DMS79 (cell line): ENCODE data around the gene TXNIP.

Experiments used
- DNase-seq: peaks from one replicate; lab custom pipeline; 2025; lab: John Stamatoyannopoulos, UW

The TXNIP gene

DNA sequence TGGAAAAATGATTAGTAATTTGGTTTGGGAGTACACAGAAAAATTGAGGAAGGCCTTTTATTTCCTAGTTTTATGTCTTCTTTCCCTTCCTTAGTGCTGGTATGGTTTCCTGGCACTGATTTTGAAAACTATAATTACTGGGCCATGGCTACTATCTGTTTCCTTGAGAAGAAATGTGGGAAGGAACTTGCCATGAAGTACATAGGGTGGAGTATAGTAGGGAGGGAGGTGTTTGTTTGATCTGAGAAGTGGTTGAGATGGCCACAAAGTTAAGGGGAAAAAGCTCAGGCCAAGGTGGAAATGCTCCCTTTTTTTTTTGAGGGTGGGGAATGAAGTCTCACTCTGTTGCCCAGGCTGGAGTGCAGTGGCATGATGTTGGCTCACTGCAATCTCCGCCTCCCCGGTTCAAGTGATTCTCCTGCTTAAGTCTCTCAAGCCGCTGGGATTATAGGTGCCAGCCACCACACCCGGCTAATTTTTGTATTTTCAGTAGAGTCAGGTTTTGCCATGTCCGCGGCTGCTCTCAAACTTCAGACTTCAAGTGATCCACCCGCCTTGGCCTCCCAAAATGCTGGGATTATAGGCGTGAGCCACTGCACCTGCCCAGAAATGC lies 13.9 kb upstream of the TXNIP start:
- DNase-seq: no peak

DNA sequence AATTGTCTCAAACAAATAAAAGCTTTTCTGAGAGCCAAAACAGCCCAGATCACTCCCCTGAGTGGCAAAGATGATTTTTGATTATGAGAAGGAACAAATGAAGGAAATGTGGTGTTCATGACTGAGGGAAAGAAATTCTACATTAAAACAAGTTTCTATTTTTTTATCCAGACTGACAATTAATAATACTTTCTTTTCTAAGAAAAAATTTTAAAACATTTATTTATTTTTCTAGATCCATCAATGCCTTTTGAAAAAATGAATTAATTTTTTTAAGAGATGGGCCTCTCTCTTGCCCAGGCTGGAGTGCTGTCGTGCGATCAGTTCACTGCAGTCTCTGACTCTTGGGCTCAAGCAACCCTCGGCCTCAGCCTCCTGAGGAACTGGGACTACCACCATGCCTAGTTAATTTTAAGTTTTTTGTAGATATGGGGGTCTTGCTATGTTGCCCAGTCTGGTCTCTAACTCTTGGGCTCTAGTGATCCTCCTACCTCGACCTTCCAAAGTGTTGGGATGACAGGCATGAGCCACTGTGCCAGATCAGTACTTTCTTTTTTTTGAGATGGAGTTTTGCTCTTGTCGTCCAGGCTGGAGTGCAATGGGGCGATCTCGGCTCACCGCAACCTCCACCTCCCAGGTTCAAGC lies 11.2 kb upstream of the TXNIP start:
- DNase-seq: no peak

DNA sequence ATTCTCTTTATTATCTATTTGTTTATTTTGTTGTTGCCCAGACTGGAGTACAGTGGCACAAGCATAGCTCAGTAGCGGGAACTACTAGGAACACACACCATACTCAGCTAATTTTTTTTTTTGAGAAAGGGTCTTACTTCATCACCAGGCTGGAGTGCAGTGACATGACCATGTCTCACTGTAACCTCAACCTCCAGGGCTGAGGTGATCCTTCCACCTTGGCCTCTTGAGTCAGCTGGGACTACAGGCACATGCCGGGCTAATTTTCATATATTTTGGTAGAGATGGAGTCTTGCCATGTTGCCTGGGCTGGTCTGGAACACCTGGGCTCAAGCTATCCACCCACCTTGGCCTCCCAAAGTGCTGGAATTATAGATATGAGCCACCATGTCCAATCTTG lies 5.3 kb upstream of the TXNIP start:
- no peak for DNase-seq

DNA sequence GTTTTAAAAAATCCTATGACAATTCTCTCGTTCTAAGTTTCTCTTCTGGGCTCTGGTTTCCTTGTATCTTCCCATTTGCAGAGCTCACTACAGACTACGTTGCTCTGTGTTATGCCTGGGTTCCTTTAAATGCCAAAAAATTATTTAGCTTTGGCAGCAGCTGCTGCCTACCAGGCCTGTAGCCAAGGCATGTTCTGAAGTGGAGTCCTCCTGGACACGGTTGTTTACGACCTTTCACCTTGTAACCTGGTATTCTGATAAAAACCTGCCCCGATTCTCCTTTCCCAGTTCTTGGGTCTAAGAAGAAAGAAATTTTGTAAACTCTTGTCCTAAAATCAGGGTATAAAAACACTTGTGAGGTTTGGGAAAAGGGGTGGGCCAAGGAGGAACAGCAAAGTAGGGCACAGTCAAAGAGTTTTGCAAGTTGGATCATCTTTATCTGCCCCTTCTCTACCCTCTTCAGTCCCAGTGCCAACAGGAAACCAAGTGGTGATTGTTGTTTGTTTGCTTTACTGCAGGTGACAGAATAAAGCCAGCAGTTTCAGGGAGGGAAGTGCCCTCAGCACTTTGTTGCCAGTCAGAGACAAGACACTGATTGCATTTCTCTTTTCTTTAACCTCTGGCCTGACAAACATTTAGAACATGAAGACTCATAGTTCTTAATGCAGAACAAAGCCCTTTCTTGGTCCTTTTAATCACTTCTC lies 3.1 kb upstream of the TXNIP start:
- peak; percentile 81 for DNase-seq

DNA sequence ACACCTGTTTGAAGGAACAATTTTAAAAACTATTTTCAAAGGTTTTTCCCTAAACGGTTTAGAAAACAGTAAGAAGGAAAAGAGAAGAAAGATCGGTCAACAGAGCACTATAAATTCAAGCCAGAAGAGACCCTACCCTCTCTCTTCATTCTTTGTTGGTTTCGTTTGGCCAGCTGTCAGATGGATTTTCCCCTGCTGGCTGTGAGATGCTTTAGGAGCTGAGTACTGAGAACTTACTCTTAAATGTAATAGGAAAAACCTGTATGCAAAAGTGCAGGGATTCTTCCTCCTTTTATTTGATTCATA lies 1.3 kb upstream of the TXNIP start:
- no peak for DNase-seq

DNA sequence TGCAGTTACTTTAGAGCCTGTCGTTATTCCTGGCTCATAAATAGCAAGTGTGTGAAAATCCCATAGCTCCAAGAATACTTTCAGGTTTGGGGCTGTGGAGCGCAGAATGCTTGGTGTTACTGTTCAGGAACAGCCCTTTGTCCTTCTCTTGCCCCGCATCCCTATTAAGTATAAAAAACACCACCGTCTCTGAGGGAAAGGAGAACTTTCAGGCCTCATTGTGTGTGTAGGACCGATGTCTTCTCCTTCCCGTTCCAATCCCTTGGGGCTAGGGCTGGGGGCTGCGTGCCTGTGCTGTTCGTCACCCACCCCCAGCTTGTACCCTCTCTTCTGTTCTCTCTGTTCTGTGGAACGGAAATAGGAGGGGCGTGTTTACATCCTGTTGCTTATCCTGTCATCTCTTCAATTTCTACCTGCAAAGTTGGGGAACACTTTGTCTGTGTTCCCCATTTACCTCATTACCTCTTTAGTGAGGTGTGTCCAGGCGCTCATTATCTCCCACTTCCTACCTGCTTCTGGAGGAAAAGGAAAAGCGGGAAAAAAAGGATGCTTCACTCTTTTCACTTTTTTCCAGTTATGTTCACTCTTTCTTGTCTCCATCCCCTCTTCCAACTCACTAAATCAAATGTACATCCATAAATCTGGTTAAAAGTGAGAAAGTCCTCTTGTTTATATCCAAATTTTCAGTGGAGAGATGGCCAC lies 788 bp upstream of the TXNIP start:
- DNase-seq: no peak

DNA sequence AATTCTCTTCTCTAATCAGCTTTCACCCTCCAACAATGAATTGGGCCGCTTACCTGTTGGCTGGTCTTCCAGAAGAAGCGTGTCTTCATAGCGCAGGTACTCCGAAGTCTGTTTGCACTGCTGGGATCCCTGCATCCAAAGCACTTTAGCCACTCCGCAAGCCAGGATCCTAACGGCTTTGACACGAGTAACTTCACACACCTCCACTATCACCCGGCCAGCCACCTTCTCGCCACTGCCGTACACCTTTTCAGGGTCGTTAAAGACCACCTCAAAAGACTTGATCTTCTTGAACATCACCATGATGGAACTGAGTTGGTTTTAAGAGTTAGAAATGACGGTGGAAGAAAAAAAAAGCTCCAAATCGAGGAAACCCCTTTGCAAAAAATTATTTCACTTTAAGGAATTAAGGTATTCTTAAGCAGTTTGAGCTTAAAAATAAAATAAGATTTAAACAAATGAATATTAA lies 381 bp downstream of the TXNIP start:
- DNase-seq: no peak

DNA sequence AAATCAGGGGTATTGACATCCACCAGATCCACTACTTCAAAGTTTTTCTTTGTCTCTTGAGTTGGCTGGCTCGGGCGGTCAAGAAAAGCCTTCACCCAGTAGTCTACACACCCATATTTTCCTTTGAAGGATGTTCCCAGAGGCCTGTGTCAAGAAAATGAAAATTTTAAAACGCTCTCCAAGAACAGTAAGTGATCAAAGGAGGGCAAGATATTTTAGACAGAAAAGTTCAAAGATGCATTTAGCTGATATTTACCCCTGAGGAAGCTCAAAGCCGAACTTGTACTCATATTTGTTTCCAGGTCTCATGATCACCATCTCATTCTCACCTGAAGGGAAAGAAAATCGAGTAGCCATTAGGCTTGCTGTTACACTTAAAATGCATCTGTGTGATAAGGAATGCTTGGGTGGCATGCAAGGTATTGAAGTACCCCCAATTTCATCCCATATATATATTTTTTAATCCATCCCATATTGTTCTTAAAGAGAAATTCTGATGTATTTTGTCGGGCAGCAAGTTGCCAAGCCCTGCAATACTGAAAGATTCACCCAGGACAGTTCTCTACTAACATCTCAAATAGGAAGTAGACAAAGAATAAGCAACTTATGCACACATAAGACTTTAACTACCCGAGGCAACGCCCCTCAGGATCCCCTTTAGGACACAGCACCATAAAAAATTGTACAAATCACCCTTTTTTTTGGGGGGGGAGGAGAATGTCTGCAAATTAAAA lies 1.1 kb downstream of the TXNIP start:
- no peak for DNase-seq

DNA sequence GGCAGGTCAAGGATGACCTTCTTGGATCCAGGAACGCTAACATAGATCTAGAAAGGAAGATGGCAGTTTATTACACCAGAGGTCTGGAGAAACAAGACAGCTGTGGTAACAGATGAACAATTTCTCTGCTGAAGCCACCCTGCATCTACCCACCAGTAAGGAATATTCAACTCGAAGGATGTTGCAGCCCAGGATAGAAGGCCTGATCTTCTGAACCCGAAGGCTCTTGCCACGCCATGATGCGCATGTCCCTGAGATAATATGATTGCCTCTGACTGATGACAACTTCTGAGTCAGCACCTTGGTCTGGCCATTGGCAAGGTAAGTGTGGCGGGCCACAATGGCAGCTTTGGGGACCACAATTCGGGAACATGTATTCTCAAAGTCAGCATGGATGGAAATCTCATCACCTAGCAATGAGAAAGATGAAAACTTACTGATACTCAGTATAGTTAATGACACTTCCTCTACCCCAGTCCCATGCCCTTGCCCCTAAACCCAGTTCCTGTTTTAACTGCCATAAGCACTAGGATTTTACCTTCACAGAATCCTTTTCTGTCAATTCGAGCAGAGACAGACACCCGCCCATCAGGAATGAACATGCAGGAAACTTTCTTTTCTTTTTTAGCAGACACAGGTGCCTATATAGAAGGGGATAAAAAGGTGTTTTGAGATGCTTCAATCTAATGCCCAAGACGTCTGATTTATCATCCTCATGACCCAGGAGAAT lies 1.8 kb downstream of the TXNIP start:
- no peak for DNase-seq

DNA sequence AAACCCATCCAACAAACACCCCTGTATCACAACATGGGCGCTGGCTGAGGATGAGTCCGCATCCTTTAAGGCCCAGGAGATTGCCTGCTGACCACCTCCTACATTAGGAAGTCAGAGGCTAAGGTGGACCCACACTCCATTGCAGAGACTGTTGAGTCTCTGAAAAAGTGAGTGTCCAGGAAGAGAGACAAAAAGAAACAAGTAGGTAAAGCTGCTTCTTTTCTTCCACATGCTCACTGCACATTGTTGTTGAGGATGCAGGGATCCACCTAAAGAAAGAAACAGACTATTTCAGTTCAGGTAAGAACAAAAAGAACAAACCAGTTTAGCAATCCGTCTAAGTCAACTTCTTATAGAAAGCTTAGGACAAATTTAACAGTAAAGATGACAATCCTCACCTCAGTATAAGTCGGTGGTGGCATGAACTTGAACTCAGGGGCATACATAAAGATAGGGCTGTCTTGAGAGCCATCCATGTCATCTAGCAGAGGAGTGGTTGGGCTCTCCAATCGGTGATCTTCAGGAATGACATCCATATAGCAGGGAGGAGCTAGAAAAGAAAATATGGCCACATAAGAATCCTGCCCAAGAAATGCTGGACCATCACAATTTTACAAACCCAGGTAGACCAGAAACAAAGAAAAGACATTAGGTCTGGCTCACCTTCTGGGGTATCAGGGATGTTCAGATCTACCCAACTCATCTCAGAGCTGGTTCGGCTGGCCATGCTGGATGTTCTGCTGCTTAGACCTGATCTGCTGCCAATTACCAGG lies 2.6 kb downstream of the TXNIP start:
- no peak for DNase-seq

DNA sequence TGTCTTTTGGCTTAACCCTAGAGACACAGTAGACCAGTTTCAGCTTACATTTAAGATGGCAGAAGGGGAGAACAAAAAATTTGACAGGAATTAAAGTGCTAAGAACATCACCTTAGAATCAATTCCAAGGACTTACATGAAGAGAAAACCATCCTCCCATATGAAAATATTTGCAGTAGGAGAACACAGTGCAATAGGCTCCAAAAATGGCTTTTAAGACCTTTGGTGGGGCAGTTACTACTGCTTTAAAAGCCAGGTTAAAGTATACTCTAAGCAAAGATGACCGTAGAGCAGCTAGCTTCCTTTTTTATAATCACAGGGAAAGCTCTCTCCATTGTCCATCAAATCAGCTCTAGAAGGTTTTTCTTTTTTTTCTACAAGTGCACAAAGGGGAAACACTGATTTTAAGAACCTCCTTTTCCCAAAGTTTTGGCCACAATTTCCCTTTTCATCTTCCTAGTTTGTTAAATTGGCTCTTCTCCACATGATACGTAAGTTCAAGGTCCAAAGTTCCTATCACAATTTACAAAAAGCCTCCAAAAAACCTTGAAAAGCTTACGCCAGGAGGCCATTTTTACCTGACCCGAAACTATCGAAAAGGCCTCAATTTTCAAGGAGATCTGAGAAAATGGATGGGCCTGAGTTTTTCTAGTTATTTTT lies 3.3 kb downstream of the TXNIP start:
- no peak for DNase-seq

DNA sequence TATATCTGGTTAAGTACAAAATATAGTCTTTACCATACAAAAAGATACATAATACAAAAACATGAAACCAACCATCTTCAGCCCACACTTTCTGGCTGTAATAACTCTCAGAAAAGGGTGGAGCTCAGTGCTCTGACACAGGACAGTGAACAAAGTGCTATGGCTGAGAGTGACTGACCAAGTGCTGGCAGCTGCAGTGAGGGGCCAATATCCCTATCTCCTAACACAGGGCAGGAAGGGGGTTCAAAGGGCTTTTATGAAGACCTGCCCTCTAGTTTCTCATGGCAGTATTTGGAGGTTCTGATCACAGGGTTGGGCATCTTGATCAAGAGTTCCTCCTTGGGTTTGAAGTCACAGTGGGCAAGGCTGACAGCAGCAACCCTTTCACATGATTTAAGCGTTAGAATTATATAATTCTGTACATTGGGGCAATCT lies 3.9 kb downstream of the TXNIP start:
- no peak for DNase-seq

DNA sequence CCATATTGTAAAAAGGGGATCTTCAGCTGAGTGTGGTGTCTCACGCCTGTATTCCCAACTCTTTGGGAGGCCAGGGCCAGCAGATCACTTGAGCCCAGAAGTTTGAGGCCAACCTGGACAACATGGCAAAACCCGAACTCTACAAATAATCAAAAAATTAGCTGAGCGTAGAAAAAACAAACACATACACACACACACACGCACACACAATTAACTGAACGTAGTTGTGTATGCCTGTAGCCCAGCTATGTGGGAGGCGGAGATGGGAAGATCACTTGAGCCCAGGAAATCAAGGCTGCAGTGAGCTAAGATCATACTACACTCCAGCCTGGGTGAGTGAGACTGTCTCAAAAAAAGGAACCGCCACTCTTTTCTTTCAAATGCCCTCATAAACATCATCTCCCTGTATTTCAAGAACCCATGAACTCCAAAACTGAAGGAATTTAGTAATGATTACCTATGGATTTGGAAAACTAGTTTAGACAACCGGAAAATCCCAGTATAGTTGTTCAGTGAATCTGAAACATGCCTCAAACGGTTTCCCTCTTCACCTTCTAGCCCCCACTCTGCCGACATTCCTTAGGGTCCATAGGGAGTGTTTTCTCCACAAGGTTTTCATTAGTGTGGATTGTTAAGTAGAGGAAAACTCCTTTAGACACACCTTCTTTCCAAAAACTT lies 4.5 kb downstream of the TXNIP start:
- DNase-seq: no peak

DNA sequence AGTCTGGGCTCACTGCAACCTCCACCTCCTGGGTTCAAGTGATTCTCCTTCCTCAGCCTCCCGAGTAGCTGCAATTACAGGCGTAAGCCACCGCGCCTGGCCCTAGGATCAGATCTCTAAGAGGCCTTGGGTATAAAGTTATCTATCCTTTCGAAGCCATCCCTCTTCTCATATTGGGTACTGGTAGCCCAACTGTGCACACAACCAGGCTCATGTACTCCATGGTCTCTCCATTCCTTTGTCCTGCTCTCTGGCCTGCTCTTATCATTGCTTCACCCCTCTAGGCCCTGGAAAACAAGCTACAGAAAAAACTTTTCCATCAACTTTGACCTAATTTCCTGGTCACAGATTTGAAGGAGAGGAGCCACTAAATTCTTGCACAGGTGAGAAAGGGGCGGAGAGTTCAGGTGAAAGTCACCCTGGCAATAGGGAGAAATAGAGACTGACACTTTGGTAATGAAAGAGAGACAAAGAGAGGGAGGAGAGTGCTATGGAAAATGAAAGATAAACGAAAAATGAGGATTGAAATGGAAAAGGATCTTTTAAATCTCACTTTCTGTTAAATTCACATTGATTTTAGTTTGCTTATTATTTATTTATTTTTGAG lies 6.0 kb downstream of the TXNIP start:
- DNase-seq: no peak

DNA sequence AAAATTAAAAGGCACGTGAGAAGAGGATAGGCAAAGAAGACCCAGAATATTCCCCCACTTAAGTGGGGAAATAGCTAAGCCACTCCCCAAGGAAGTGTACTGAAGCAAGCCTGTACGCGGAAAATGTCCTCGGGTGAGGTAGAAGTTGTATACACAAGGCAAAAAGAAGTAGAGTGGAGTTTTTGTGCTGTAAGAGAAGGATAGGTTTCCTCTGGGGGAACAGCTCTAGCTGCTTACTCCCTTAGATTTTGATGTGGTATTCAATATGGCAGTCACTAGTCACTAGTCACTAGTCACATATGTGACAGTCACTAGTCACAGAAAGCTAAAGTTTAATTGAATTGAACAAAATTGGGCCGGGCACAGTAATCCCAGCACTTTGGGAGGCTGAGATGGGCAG lies 7.6 kb downstream of the TXNIP start:
- DNase-seq: no peak

DNA sequence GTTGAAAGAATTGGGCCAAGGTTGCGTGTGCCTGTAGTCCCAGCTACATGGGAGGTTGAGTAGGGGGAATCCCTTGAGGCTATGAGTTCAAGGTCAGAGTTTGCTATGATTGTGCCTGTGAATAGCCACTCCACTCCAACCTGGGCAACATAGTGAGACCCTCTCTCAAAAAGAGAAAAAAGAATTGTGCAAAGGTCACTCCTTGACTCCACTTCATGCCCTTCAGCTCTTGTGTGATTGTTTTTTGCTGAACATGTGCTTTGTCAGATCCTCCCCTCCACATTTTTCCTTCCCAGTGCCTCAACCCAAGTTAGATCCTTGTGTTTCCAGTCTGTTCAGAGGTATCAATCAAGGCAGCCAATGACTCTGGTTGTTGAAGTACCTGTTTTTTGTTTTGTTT lies 8.5 kb downstream of the TXNIP start:
- DNase-seq: no peak

DNA sequence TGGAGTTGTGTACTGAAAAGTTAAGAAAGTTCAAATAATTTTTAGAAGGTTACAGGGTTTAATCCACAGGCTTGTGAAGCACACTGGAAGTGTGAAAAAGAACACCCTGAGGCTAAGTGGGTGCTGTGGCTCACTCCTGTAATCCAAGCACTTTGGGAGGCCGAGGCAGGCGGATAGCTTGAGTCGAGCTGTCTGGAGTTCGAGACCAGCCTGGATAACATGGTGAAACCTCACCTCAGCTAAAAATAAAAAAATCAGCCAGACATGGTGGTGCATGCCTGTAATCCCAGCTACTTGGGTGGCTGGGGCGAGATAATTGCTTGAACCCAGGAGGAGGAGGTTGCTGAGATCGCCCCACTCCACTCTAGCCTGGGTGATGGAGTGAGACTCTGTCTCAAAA lies 9.8 kb downstream of the TXNIP start:
- DNase-seq: no peak

DNA sequence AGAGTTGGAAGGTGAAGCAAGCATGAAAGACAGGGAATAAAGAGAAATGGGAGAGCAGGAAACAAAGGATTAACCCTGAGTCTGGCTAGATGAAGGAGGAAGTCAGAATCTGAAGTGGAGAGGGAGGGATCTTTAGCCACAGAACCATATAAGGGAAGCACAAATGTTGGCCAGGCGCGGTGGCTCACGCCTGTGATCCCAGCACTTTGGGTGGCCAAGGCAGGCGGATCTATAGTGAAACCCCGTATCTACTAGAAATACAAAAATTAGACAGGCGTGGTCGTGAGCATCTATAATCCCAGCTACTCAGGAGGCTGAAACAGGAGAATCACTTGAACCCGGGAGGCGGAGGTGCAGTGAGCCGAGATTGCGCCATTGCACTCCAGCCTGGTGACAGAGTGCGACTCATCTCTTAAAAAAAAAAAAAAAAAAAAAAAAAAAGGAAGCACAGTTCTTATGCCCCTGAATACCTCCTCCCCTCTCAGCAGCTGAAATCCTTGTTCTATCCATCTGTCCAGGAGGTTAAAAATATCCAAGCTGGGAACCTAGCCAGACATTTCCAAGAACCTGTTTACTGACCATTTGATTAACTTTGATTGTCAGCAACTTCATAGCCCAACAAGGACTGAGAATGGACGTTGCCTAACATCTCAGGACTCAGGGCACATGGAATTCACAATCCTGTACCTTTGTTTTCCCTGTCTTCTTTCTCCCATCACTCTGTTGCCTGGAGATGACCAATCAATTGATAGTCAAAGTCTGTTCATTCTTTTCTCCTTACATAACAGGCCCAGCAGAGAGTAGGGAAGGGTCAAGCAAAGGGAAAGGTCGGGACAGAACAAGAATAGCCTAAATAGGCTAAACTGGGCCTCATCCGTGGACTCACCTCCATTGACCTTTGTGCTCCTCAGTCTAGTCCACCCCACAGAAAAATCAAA lies 10.6 kb downstream of the TXNIP start:
- peak; percentile 47 for DNase-seq
